Chondrocyte (in vitro differentiated cells): ENCODE results near the gene VSIG8. TPM values are rescaled to one million over a fixed set of nuclear protein-coding genes. Genes with fewer than 3 reads are reported as not detected.

Experiments used
- DNase-seq: peaks from one replicate; pipeline ENCODE4 v3.0.0; 2021; ENCODE audit warnings: mixed read lengths, low spot score
- H3K27ac Mint-ChIP-seq: one replicate; pipeline ENCODE4 v1.8.0; 2021; ENCODE audit warnings: mild to moderate bottlenecking, moderate library complexity, mixed read lengths; ENCODE audit not compliant: unreplicated experiment
- H3K27me3 Mint-ChIP-seq: 2 replicates; pipeline ENCODE4 v1.8.0; 2021; ENCODE audit warnings: low read depth, mixed read lengths
- H3K36me3 Mint-ChIP-seq: 2 replicates; pipeline ENCODE4 v1.8.0; 2021; ENCODE audit warnings: low read depth, mixed read lengths
- H3K4me1 Mint-ChIP-seq: 2 replicates; pipeline ENCODE4 v1.8.0; 2021; ENCODE audit warnings: low read depth, mild to moderate bottlenecking, mixed read lengths
- H3K4me3 Mint-ChIP-seq: one replicate; pipeline ENCODE4 v1.8.0; 2021; ENCODE audit warnings: mild to moderate bottlenecking, moderate library complexity, mixed read lengths; ENCODE audit not compliant: unreplicated experiment
- H3K9me3 Mint-ChIP-seq: 2 replicates; pipeline ENCODE4 v1.8.0; 2021; ENCODE audit warnings: low read depth, mixed read lengths
- CTCF ChIP-seq: fragments of 200-600 bp; sonication (generic); IDR thresholded peaks from 2 replicates; pipeline ENCODE4 v1.5.0; 2021; ENCODE audit warnings: antibody characterized with exemption, mild to moderate bottlenecking, moderate library complexity
- total RNA-seq: library from RNA; stranded (reverse); gene quantifications from 3 replicates; pipeline ENCODE4 v1.2.1, GENCODE V29; 2021

Gene VSIG8
- total RNA-seq, 1 donor from 2014 or later, result not detected

- no peaks in the 10 kb centered on the region for H3K27me3 Mint-ChIP-seq
- H3K36me3 Mint-ChIP-seq, result no peaks in the 10 kb centered on the region
- peaks cover 3% of the 10 kb centered on the region for H3K9me3 Mint-ChIP-seq
- no peak for DNase-seq
- peaks cover 30% of the 10 kb centered on the region for H3K4me1 Mint-ChIP-seq
- no peak for TF ChIP-seq CTCF
- peak overlapping the region; percentile 83 for H3K4me3 Mint-ChIP-seq
- H3K27ac Mint-ChIP-seq, result peak overlapping the region; percentile 89
Measured at GRCh38 chr1:159853417-159854115, 8.9 kb downstream of the VSIG8 start.

GRCh38 chr1:159851407-159851806 lies 11.1 kb downstream of the VSIG8 start:
- H3K27ac Mint-ChIP-seq, result no peak overlapping the region
- no peak for DNase-seq
- peak; percentile 38 for TF ChIP-seq CTCF
- H3K27me3 Mint-ChIP-seq, result no peaks in the 10 kb centered on the region
- peaks cover 3% of the 10 kb centered on the region for H3K9me3 Mint-ChIP-seq
- no peak overlapping the region for H3K4me3 Mint-ChIP-seq
- peaks cover 30% of the 10 kb centered on the region for H3K4me1 Mint-ChIP-seq
- peaks cover 4% of the 10 kb centered on the region for H3K36me3 Mint-ChIP-seq

DNA sequence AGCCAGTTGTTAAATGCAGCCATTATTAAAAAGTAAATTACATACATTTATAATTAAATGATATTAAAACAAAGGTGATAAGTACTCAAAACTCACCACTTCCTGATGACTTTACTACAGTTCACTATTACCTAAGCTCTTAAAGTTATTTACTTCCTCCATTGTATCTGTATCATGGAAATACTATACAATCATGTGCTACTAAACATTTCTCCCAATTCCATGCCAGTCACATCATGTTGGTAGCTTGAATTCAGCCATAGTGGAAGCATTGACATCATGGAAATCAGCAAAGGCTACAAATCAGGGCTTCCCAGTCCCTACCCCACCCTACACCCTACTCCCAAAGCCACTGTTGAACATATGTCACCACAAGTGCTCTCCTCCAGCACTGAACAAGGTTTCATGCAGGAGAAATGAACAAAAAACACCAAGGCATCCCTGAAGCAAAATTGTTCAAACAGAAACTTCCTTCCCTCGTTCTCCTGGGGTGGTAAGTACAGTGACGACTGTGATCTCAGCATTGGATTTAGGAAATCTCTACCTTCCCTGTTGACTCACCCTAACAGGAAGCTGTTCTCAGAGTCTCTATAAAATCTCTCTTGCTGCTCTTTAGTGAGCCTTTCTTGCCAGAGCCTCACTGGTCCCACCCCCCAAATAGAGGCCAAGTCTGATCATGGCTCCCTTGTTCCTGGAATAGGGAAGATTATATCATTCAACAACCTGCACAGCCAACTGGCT lies 12.7 kb downstream of the VSIG8 start:
- H3K27ac Mint-ChIP-seq, result no peak overlapping the region
- TF ChIP-seq CTCF, result no peak
- H3K9me3 Mint-ChIP-seq, result peaks cover 3% of the 10 kb centered on the region
- no peak for DNase-seq
- H3K27me3 Mint-ChIP-seq, result no peaks in the 10 kb centered on the region
- H3K4me3 Mint-ChIP-seq, result no peak overlapping the region
- peaks cover 4% of the 10 kb centered on the region for H3K36me3 Mint-ChIP-seq
- H3K4me1 Mint-ChIP-seq, result peaks cover 25% of the 10 kb centered on the region

DNA sequence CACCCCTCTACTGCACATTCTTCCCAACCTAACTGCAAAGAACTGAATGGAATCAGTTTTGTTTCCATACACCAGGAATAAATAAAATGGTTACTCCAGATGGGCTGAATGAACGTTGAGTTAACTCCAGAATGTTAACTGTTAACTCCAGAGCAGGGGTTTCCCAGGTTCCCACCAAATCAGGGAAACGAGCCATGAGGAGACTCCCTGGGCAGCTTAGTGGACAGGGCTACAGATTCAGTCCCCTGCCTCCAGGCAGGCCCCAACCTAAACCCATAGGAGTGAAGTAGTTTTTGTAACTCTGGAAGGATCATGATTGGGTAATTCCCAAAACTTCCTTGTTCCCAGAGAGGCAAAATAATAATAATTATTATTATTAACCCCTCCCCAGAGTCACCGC lies 14.1 kb downstream of the VSIG8 start:
- Mint-ChIP-seq H3K27me3 (peaks cover 3% of the 10 kb centered on the region), H3K9me3 (peaks cover 3% of the 10 kb centered on the region), H3K36me3 (peaks cover 4% of the 10 kb centered on the region), H3K27ac (no peak overlapping the region), H3K4me1 (peaks cover 17% of the 10 kb centered on the region), H3K4me3 (no peak overlapping the region)
- TF ChIP-seq CTCF, result no peak
- no peak for DNase-seq

DNA sequence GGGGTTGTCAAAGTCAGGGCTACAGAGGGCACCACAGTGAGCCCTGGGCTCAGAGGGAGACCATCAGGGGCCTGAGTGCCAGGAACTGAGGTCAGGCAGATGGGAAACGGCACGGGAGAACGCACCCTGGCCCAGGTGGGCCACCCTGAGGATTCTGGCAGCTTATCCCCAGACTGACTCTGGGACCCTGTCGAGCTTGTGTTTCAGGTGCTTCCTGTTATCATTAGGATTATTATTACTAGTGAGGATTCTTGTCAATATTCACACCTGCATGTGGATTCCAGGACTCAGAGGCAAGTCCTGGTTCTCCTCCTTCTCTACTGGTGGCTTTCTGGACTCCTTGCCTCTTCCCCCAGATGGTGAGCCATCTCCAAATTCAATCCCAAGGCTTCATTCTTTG lies 15.2 kb downstream of the VSIG8 start:
- DNase-seq, result no peak
- no peak for TF ChIP-seq CTCF
- peaks cover 3% of the 10 kb centered on the region for H3K9me3 Mint-ChIP-seq
- H3K36me3 Mint-ChIP-seq, result peaks cover 4% of the 10 kb centered on the region
- no peak overlapping the region for H3K4me3 Mint-ChIP-seq
- peaks cover 3% of the 10 kb centered on the region for H3K27me3 Mint-ChIP-seq
- peaks cover 13% of the 10 kb centered on the region for H3K4me1 Mint-ChIP-seq
- H3K27ac Mint-ChIP-seq, result no peak overlapping the region
